Dedifferentiated amniotic fluid mesenchymal stem cell (primary cell): ENCODE results near the gene TMEM218.
A peak's percentile ranks its signal among the peaks of the same experiment; 100 is the strongest.

Experiments used
- DNase-seq: peaks from one replicate; pipeline ENCODE4 v3.0.0-alpha.2; 2016; ENCODE audit errors: extremely low spot score

Gene TMEM218

GRCh38 chr11:125075900-125076317, 35.5 kb downstream of the TMEM218 start:
- DNase-seq = no peak

GRCh38 chr11:125075242-125075625, 36.2 kb downstream of the TMEM218 start:
- DNase-seq = no peak

- no peak for DNase-seq
These were observed 36.8 kb downstream of the TMEM218 start for GRCh38 chr11:125074511-125075241.

GRCh38 chr11:125073616-125074483, 37.6 kb downstream of the TMEM218 start:
- no peak for DNase-seq

GRCh38 chr11:125072961-125073590, 38.4 kb downstream of the TMEM218 start:
- DNase-seq = no peak

- DNase-seq = no peak
These were observed 39.0 kb downstream of the TMEM218 start for GRCh38 chr11:125072218-125072960.

GRCh38 chr11:125071846-125072217, 39.6 kb downstream of the TMEM218 start:
- no peak for DNase-seq

- no peak for DNase-seq
These were observed 40.0 kb downstream of the TMEM218 start for GRCh38 chr11:125071435-125071834.

- DNase-seq = no peak
These were observed 40.6 kb downstream of the TMEM218 start for GRCh38 chr11:125070699-125071254.

- DNase-seq = no peak
These were observed 41.6 kb downstream of the TMEM218 start for GRCh38 chr11:125069796-125070195.

- DNase-seq = no peak
These were observed 42.4 kb downstream of the TMEM218 start for GRCh38 chr11:125069008-125069407.

- DNase-seq = no peak
These were observed 43.1 kb downstream of the TMEM218 start for GRCh38 chr11:125068368-125068767.

GRCh38 chr11:125064070-125064469, 47.4 kb downstream of the TMEM218 start:
- DNase-seq = no peak

- DNase-seq = no peak
These were observed 47.9 kb downstream of the TMEM218 start for GRCh38 chr11:125063429-125064043.

GRCh38 chr11:125062931-125063428, 48.4 kb downstream of the TMEM218 start, which contains the start of gene SLC37A2:
Gene SLC37A2, plus strand, starts transcription at chr11:125063305. Its CDS starts 63 bp downstream, at chr11:125063368.
- peak; percentile 48 for DNase-seq

GRCh38 chr11:125062218-125062930, 49.1 kb downstream of the TMEM218 start:
- no peak for DNase-seq

- DNase-seq = no peak
These were observed 50.1 kb downstream of the TMEM218 start for GRCh38 chr11:125061281-125061680.

- DNase-seq = no peak
These were observed 53.8 kb downstream of the TMEM218 start for GRCh38 chr11:125057693-125058016.

- DNase-seq = no peak
These were observed 54.3 kb downstream of the TMEM218 start for GRCh38 chr11:125056931-125057692.
